Kidney capillary endothelial cell (primary cell): ENCODE results near the gene GCA.

Experiments used
- DNase-seq: peaks from one replicate; pipeline ENCODE4 v3.0.0-alpha.2; 2018; ENCODE audit warnings: low spot score

GCA gene

GRCh38 chr2:162328424-162329157 is 15.3 kb upstream of the GCA start:
- no peak for DNase-seq

GRCh38 chr2:162330881-162331280 is 13.1 kb upstream of the GCA start:
- DNase-seq, result no peak

DNA sequence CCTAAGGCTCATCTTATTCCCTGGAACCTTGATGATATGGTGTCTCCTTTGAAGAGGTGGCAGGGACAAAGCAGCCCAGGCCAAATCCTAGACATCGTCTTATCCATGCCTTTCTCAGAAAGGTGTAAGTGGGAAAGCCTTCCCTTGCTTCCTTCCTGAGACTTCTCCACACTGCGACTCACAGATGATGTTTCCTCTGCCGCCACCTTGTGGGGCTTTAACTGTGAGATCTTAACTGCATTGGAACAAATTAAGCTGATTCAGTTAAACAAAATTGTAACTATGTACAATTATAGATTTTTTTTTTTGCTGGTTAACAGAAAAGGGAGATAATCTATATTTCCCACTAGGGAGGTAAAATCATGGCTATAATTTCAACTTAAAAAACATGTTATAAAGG is 10.0 kb upstream of the GCA start:
- no peak for DNase-seq

DNA sequence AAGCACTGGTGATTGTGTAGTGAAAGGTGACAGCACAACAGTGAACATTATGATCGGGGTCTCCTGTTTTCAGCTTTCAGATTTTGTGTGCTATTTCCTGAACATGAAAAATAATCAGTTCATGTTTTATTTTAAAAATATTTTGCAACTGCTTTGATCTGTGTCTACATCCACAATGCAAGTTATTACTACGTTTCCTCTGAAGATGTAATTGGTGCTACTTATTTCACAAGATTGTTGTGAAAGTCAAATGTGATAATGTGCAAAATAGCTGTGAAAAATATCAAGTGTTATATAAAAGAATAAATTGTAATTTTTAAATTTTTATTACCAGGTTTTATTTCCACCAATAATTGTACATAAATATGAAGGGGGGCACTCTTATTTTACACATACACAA is 6.1 kb upstream of the GCA start:
- DNase-seq, result no peak

DNA sequence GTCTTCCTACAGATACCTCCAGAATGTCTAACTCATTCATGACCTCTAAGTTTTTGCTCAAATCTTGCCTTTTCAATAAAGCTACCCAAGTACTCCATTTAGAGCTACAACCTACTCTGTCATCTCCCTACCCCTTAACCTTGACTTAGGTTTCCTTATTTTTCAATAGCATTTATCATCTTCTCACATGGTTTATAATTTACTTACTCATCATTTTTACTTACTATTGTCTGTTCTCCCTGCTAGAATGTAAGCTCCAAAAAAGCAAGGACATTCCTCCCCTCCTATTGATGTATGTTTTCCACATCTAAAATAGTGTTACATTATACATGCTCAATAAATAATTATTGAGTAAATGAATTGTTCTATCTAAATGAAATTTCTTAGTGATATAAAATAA is 3.1 kb upstream of the GCA start:
- DNase-seq, result no peak

DNA sequence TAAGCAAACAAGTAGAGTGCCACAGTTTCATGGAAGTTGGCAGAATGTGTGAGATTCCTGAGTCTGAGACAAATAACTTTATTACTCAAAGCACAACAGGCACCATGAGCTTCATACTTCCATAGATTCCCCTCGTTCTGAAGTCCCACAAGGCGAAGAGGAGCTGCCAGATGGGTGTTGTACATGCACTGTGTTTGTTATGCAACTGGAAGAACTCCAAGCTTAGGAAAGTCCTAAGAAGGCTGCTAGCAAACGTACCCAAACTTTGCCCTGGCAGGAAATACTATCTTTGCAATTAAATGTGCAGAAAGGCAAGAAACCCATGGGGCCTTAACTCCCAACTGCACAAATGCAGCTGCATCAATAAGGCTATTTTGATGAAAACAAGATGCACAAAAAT is 1.6 kb upstream of the GCA start:
- no peak for DNase-seq

DNA sequence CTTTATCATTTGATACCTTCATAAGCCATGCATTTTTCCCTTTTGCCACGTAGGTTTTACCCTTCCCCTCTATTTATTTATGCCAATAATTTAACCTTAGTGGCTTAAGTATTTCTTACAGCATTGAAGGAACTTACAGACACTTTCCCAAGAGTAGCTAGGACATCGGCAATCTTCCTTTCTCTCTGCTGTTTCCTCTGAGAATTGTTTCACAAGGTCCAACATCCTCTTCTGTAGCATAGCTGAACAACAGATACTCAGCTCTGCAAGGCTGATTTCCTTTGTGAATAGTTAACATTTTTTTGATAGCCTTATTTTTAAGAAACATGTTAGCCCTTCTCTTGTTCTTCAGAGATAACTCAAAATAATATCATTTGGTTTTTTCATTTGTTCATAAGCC is 1.1 kb upstream of the GCA start:
- DNase-seq, result no peak

DNA sequence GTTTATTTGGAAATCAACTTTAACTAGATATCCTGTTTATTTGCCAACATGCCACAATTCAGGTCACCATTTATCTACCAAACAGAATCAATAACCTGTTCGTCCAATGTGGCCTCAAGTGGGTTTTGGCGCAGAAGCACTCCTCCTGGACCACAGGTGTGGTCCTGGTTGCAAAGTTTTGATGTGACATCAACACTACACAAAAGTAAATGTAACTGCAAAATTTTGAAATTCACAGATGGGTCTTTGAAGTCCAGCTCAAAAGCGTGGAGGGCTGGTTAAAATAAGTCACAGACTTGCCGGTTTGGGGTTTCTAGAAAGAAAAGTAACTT is 474 bp upstream of the GCA start:
- no peak for DNase-seq

DNA sequence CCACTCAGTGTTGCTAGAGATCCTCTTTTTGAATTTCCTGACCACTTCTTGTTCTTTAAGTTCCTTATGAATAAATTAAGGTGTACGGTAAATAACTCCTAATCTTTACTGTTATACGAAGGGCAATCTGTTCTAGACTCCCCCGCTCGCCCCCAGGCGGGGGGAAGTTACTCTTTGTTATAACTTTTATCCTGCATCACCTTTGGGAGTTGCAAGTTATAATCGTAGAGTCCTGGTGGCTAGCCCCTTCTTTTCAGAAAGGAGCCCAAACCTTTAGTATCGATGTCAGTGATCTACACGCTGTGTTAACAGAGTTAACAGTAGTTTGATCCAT is 652 bp downstream of the GCA start:
- DNase-seq, result no peak

DNA sequence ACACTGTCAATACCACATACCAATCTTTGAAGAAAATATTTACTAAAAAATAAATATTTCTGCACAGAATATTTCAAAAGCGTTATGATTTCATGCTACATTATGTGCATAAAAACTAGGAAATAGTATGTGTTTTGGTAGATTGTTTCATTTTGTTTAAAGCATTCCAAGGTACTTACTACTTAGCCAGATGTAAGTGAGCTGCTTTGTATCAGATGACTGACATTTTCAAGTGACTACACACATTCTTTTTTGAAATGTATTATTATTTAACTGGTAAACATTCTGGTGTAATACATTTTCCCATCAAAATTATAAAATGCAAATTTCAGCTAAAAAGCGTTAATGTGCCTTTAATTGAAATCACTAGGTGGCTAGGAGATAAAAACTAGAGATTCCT is 21.5 kb downstream of the GCA start:
- DNase-seq, result no peak

DNA sequence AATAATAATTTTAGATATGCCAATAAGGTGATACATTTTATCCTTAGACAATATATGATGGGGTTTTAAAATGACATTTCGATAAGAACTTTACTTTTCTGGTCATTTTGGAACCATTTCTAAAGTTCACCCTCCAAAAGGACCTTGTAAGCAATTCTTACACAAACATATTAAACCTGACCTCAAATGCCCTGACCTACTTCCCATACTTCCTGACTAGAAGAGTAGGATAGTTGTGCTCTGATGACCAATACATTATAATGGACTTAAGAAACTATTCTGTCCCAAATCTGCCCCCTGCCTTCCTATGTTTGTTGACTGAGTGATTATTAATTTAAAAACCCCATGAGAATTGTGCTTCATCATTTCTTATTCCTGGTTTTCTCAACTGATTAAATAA is 24.6 kb downstream of the GCA start:
- DNase-seq, result no peak

- no peak for DNase-seq
These were observed 25.6 kb downstream of the GCA start for GRCh38 chr2:162369551-162369950.

DNA sequence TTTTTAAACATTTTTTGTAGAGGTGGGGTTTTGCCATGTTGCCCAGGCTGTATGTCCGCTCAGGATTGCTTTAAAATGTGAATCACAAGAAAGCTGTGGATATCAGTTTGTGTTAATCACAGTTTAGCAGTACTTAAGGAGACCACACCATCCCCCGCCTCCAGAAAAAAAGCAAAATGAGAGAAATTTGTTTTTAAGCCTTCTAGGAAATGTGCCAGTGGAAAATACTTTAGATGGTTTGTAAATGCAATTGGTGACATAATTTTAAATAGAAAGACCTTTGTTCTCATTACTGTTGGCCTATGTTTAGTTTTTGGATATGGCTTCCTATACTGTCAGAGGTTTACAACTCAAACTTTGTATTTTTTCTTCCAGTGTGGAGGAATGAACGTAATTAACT is 27.0 kb downstream of the GCA start:
- no peak for DNase-seq

- no peak for DNase-seq
These were observed 28.9 kb downstream of the GCA start for GRCh38 chr2:162372818-162373217.

DNA sequence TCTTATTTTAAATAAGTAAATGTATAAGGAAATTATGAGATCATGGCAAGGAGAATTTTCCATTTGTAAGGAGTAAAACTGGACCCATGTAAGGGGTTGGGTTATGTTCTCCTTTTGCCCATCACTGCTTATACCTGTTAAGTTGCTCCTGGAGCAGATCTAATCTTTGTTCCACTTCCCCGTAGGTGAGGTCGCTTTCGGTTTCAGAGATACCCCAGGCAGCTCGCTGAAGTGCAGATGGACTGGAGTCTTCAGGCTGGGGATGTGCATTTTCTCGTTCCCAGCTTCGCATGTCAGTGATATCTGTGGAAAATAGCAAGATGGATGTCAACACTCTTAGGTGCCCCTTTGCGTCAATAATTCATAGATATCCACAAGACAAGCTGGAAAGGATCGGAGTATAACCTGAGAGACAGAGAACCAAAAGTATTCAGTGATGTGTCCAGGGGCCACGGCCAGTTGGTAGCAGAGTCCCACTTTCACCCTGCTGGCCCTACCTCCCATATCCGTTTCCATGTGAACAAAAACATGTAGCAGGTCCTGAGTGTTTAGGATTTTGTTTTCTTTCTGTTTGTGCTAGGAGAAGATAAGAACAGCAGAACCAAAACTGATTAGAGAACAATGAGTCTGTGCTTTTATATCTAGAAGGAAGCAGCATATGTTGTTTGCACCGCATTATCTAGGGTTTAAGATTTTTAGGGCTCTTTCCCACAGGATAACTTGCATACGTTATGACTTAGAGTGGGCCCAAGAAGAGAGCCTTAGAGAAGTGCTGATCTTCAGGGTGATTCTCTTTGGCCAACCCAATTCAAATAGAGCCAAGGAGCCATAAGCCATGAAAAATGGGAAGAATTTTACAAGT is 36.0 kb downstream of the GCA start:
- DNase-seq, result no peak

- no peak for DNase-seq
These were observed 37.9 kb downstream of the GCA start for GRCh38 chr2:162381851-162382250.

- no peak for DNase-seq
These were observed 38.3 kb downstream of the GCA start for GRCh38 chr2:162382278-162382677.

DNA sequence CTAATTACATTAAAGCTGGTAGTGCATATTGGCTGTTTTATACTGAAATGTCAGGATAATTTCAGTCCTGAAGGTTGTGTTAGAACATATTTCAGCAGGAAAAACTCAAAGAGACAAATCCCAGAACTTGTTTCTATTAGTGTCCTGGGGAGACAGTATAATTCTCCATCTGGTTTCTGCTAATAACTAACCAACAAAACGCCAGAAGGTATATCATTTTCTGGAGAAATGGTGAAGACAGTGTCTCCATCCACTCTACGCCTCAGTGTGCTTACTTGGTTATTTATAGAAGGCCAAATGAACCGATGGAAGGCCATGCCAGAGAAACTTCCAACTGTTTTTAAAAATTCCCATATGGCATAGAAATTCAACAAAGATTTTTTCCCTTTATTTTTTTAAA is 41.6 kb downstream of the GCA start:
- no peak for DNase-seq

DNA sequence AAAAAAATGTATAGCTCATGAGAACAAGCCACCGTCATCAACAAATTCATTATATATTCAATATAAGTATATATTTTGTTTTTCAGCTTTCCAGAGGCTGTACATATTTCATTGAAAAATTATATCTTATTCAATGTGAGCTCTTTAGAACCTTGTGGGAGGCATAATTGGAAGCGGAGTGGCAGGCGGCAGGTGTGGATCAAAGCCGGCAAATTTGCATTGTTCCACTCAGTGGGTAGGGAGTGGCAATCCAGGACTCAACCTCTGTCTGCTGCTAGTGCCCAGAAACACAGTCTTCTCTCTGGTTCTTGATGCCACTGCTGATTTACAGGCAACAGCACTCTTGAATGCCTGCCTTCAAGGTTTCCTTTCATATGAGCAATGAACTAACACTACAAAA is 46.9 kb downstream of the GCA start:
- DNase-seq, result no peak

GRCh38 chr2:162400336-162400735 is 56.4 kb downstream of the GCA start:
- no peak for DNase-seq

GRCh38 chr2:162401871-162402270 is 57.9 kb downstream of the GCA start:
- no peak for DNase-seq

DNA sequence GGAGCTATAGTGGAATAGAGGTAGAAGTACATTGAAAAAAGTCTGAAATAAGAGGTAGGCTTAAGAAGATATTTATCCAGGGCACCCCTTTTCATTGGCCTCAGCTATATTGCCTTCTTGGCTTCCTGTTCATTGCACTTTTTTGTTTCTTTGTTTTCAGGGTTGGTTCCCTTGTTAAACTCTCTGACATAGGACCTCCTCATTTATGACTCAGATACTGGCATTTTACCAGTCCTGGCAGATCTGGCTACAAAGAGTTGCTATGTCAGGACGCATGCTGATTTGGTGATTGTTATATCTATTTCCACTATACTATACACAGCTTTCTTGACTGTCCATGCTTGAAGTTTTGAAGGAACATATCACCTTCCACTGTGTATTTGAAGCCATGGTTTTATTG is 60.0 kb downstream of the GCA start:
- DNase-seq, result no peak
